Fibroblast of lung (primary cell): ENCODE measurements around the gene EGLN2. TPM values are rescaled to one million over a fixed set of nuclear protein-coding genes. Genes with fewer than 3 reads are reported as not detected.

Source experiments
- DNase-seq, 2 donors: peaks; one replicate each; pipeline versions ENCODE4 v3.0.0 to v3.0.0-alpha.2; 2010; ENCODE audit warnings: low read depth in 2 of 2
- H2AFZ ChIP-seq: 2 replicates; pipeline ENCODE4 v1.5.1; 2012; ENCODE audit warnings: low read length, control low read depth, inconsistent platforms
- H3K27ac ChIP-seq: 2 replicates; pipeline ENCODE4 v1.5.1; 2011; ENCODE audit warnings: low read length, control low read depth; ENCODE audit not compliant: insufficient read depth
- H3K27me3 ChIP-seq: 2 replicates; pipeline ENCODE4 v1.5.1; 2011; ENCODE audit warnings: mild to moderate bottlenecking, low read length; ENCODE audit not compliant: control insufficient read depth, insufficient read depth
- H3K36me3 ChIP-seq: 2 replicates; pipeline ENCODE4 v1.5.1; 2011; ENCODE audit warnings: low read length; ENCODE audit not compliant: control insufficient read depth, insufficient read depth
- H3K4me1 ChIP-seq: 2 replicates; pipeline ENCODE4 v1.5.1; 2011; ENCODE audit warnings: low read length; ENCODE audit not compliant: control insufficient read depth, insufficient read depth; ENCODE audit errors: extremely low read depth
- H3K4me2 ChIP-seq: 2 replicates; pipeline ENCODE4 v1.5.1; 2011; ENCODE audit warnings: low read length, control low read depth; ENCODE audit not compliant: insufficient read depth; ENCODE audit errors: extremely low read depth
- H3K4me3 ChIP-seq, 4 experiments: fragments of 200-600 bp in 1 of 4; sonication (generic) in 1 of 4; replicated peaks in 1 of 4; 2 replicates each; pipeline ENCODE4 v1.5.1; 2011 to 2016; ENCODE audit warnings: low read length in 4 of 4, low read depth in 3 of 4, mild to moderate bottlenecking in 3 of 4, control low read depth in 2 of 4, inconsistent platforms in 1 of 4, mixed read lengths in 1 of 4; ENCODE audit not compliant: insufficient read depth in 1 of 4; ENCODE audit errors: control extremely low read depth in 1 of 4
- H3K79me2 ChIP-seq: 2 replicates; pipeline ENCODE4 v1.5.1; 2012; ENCODE audit warnings: mild to moderate bottlenecking, low read length, inconsistent platforms; ENCODE audit not compliant: control insufficient read depth, insufficient read depth
- H3K9ac ChIP-seq: 2 replicates; pipeline ENCODE4 v1.5.1; 2011; ENCODE audit warnings: mild to moderate bottlenecking, low read length, control low read depth; ENCODE audit not compliant: insufficient read depth
- H3K9me3 ChIP-seq: 2 replicates; pipeline ENCODE4 v1.5.1; 2012; ENCODE audit warnings: low read depth, low read length; ENCODE audit not compliant: control insufficient read depth, insufficient read depth
- H4K20me1 ChIP-seq: 2 replicates; pipeline ENCODE4 v1.5.1; 2011; ENCODE audit warnings: low read length; ENCODE audit not compliant: control insufficient read depth, insufficient read depth; ENCODE audit errors: extremely low read depth
- EZH2 ChIP-seq: IDR thresholded peaks from 2 replicates; pipeline ENCODE4 v1.5.1; 2012; ENCODE audit warnings: low read length, control low read depth, mild to moderate bottlenecking; ENCODE audit errors: missing control alignments
- polyA plus RNA-seq, 2 donors: library from polyadenylated mRNA; depleted of rRNA in 1 of 2; stranded (reverse) in 1 of 2; unstranded in 1 of 2; fragments of >200 nt; gene quantifications; 2 replicates each; pipeline ENCODE4 v1.2.1, GENCODE V29; 2011 to 2012; ENCODE audit warnings: missing spikeins in 1 of 2
- total RNA-seq: library from RNA; depleted of rRNA; stranded (reverse); fragments of >200 nt; gene quantifications from 2 replicates; pipeline ENCODE4 v1.2.1, GENCODE V29; 2014
- TF ChIP-seq, protein P1 (sequence below), 2 donors: IDR thresholded peaks in 1 of 2; conservative IDR thresholded peaks in 1 of 2; 1 replicate in 1 of 2; 2 replicates in 1 of 2; pipeline ENCODE4 v1.5.1; 2011 to 2012; ENCODE audit warnings: low read length in 2 of 2, control low read depth in 1 of 2, inconsistent platforms in 1 of 2, low read depth in 1 of 2, mild to moderate bottlenecking in 1 of 2

EGLN2 gene
- total and polyA plus RNA-seq, 2 donors (not counting 1 experiment from before 2014, with no cell fraction given): 27.3 to 106 TPM

DNA sequence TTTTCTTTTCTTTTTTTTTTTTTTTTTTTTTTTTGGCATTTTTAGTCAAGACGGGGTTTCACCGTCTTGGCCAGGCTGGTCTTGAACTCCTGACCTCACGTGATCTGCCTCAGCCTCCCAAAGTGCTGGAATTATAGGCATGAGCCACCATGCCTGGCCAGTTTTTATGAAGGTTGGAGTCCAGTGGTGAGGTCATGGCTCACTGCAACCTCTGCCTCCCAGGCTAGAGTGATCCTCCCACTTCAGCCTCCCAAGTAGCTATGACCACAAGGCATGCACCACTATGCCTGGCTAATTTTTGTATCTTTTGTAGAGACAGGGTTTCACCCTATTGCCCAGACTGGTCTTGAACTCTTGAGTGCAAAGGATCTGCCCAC lies 43.8 kb upstream of the EGLN2 start:
- peaks cover 60% of the 10 kb centered on the region for H3K79me2 ChIP-seq
- H3K27me3 ChIP-seq: no peaks in the 10 kb centered on the region
- H2AFZ ChIP-seq: no peak overlapping the region
- peaks cover 22% of the 10 kb centered on the region for H3K36me3 ChIP-seq
- no peak overlapping the region for H3K27ac ChIP-seq
- DNase-seq: no peak
- no peak overlapping the region for H3K4me3 ChIP-seq
- no peaks in the 10 kb centered on the region for H4K20me1 ChIP-seq
- H3K4me2 ChIP-seq: no peak overlapping the region
- peaks cover 4% of the 10 kb centered on the region for H3K4me1 ChIP-seq
- TF ChIP-seq, protein P1, sequence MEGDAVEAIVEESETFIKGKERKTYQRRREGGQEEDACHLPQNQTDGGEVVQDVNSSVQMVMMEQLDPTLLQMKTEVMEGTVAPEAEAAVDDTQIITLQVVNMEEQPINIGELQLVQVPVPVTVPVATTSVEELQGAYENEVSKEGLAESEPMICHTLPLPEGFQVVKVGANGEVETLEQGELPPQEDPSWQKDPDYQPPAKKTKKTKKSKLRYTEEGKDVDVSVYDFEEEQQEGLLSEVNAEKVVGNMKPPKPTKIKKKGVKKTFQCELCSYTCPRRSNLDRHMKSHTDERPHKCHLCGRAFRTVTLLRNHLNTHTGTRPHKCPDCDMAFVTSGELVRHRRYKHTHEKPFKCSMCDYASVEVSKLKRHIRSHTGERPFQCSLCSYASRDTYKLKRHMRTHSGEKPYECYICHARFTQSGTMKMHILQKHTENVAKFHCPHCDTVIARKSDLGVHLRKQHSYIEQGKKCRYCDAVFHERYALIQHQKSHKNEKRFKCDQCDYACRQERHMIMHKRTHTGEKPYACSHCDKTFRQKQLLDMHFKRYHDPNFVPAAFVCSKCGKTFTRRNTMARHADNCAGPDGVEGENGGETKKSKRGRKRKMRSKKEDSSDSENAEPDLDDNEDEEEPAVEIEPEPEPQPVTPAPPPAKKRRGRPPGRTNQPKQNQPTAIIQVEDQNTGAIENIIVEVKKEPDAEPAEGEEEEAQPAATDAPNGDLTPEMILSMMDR (conservative IDR thresholded peaks at IDR 0.05 in 1 of 2, IDR thresholded peaks at IDR 0.05 in 1 of 2; ENCODE audit: low read depth in 1 of 2, low read length in 2 of 2): no peak
- no peak for TF ChIP-seq EZH2
- H3K9ac ChIP-seq: no peak overlapping the region
- no peaks in the 10 kb centered on the region for H3K9me3 ChIP-seq

DNA sequence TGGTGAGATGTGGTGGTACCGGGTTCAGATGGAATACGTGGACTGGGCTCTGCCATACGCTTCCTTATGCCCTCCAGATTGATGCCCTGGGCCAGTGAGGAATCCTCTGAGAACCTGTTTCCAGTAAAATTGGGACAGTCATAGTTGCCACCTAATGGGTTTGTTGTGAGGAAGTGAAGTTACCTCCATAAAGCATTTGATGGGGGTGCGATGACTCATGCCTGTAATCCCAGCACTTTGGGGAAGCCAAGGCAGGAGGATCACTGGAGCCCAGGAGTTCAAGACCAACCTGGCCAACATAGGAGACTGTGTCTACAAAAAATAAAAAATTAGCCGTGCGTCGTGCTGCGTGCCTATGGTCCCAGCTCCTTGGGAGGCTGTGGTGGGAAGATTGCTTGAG lies 43.2 kb upstream of the EGLN2 start:
- Histone ChIP-seq H3K9me3 (no peaks in the 10 kb centered on the region), H3K27ac (no peak overlapping the region)

DNA sequence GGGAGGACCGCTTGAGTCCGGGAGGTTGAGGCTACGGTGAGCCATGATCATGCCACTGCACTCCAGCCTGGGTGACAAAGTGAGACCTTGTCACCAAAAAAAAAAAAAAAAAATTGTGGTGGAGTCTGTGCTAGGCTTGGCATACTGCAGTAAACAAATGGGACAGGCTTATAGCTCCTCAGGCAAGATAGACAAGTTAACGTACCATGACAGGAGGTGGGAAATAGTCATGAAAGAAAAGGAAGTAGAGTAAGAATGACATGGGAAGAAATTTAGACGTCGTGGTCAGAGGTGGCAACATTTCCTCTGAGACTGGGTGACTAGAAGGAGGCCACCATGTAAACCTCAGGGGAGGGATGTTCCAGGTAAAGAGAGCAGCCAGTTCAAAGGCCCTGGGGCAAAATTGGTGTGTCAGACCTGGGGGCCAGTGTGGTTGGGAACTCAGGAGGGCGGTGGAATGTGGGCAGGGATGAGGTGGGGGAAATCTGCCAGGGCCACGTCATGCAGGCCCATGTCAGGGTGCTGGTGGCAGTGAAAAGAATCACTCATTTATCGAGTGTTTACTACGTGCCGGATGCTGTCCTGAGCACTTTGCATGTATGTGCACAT lies 42.4 kb upstream of the EGLN2 start:
- Histone ChIP-seq H3K4me1 (peaks cover 4% of the 10 kb centered on the region), H3K9me3 (no peaks in the 10 kb centered on the region), H3K36me3 (peaks cover 27% of the 10 kb centered on the region), H4K20me1 (no peaks in the 10 kb centered on the region), H3K79me2 (peaks cover 56% of the 10 kb centered on the region), H2AFZ (no peak overlapping the region), H3K27ac (no peak overlapping the region), H3K9ac (no peak overlapping the region), H3K4me3 (no peak overlapping the region), H3K27me3 (no peaks in the 10 kb centered on the region), H3K4me2 (no peak overlapping the region)
- TF ChIP-seq, protein P1 (conservative IDR thresholded peaks at IDR 0.05 in 1 of 2, IDR thresholded peaks at IDR 0.05 in 1 of 2; ENCODE audit: low read depth in 1 of 2, low read length in 2 of 2): no peak
- TF ChIP-seq EZH2: no peak
- DNase-seq: no peak

More for the DNA sequence above, 43.2 kb upstream of the EGLN2 start:
- H3K79me2 ChIP-seq: peaks cover 60% of the 10 kb centered on the region
- H3K9ac ChIP-seq: no peak overlapping the region
- no peak overlapping the region for H3K4me2 ChIP-seq
- H4K20me1 ChIP-seq: no peaks in the 10 kb centered on the region
- H3K4me3 ChIP-seq: no peak overlapping the region
- H2AFZ ChIP-seq: no peak overlapping the region
- H3K4me1 ChIP-seq: peaks cover 4% of the 10 kb centered on the region
- H3K36me3 ChIP-seq: peaks cover 26% of the 10 kb centered on the region
- TF ChIP-seq, protein P1 (conservative IDR thresholded peaks at IDR 0.05 in 1 of 2, IDR thresholded peaks at IDR 0.05 in 1 of 2; ENCODE audit: low read depth in 1 of 2, low read length in 2 of 2): no peak
- no peak for TF ChIP-seq EZH2
- no peaks in the 10 kb centered on the region for H3K27me3 ChIP-seq
- no peak for DNase-seq
